WTC11 (cell line): ENCODE measurements around the gene STRADA.

Experiments
- GABPB1 ChIP-seq: sonication (generic); formaldehyde crosslinking; IDR thresholded peaks from 2 replicates; pipeline ENCODE4 v1.8.1; 2023; ENCODE audit warnings: mild to moderate bottlenecking, missing genetic modification reagents
- JUN ChIP-seq: sonication (generic); formaldehyde crosslinking; IDR thresholded peaks from 2 replicates; pipeline ENCODE4 v1.8.0; 2023; ENCODE audit warnings: mild to moderate bottlenecking, missing genetic modification reagents
- KAT7 ChIP-seq: sonication (generic); formaldehyde crosslinking; IDR thresholded peaks from 2 replicates; pipeline ENCODE4 v1.8.1; 2023; ENCODE audit warnings: missing genetic modification reagents, mild to moderate bottlenecking, borderline replicate concordance
- SP1 ChIP-seq: sonication (generic); formaldehyde crosslinking; conservative IDR thresholded peaks from 2 replicates; pipeline ENCODE4 v1.8.1; 2022; ENCODE audit warnings: missing genetic modification reagents
- ZNF121 ChIP-seq: sonication (generic); formaldehyde crosslinking; IDR thresholded peaks from 2 replicates; pipeline ENCODE4 v1.8.0; 2023; ENCODE audit warnings: missing genetic modification reagents
- TF ChIP-seq, protein P1 (sequence below): sonication (generic); formaldehyde crosslinking; IDR thresholded peaks from 2 replicates; pipeline ENCODE4 v1.8.0; 2023; ENCODE audit warnings: mild to moderate bottlenecking, missing genetic modification reagents
- TF ChIP-seq, protein P2 (sequence below): sonication (generic); formaldehyde crosslinking; IDR thresholded peaks from 2 replicates; pipeline ENCODE4 v1.8.1; 2022; ENCODE audit warnings: low read depth, missing genetic modification reagents, borderline replicate concordance
- TF ChIP-seq, protein P3 (sequence below): fragments of 200-600 bp; IDR thresholded peaks from 2 replicates; pipeline ENCODE4 v1.8.0; 2022; ENCODE audit warnings: antibody characterized with exemption
- TF ChIP-seq, protein P4 (sequence below): sonication (generic); formaldehyde crosslinking; IDR thresholded peaks from 2 replicates; pipeline ENCODE4 v1.8.1; 2023; ENCODE audit warnings: mild to moderate bottlenecking, moderate library complexity, missing genetic modification reagents
- TF ChIP-seq, protein P5 (sequence below): sonication (generic); formaldehyde crosslinking; IDR thresholded peaks from 2 replicates; pipeline ENCODE4 v1.8.1; 2023; ENCODE audit warnings: mild to moderate bottlenecking, missing genetic modification reagents, moderate library complexity
- TF ChIP-seq, protein P6 (sequence below): sonication (generic); formaldehyde crosslinking; IDR thresholded peaks from 2 replicates; pipeline ENCODE4 v1.8.0; 2022; ENCODE audit warnings: mild to moderate bottlenecking, missing genetic modification reagents

DNA sequence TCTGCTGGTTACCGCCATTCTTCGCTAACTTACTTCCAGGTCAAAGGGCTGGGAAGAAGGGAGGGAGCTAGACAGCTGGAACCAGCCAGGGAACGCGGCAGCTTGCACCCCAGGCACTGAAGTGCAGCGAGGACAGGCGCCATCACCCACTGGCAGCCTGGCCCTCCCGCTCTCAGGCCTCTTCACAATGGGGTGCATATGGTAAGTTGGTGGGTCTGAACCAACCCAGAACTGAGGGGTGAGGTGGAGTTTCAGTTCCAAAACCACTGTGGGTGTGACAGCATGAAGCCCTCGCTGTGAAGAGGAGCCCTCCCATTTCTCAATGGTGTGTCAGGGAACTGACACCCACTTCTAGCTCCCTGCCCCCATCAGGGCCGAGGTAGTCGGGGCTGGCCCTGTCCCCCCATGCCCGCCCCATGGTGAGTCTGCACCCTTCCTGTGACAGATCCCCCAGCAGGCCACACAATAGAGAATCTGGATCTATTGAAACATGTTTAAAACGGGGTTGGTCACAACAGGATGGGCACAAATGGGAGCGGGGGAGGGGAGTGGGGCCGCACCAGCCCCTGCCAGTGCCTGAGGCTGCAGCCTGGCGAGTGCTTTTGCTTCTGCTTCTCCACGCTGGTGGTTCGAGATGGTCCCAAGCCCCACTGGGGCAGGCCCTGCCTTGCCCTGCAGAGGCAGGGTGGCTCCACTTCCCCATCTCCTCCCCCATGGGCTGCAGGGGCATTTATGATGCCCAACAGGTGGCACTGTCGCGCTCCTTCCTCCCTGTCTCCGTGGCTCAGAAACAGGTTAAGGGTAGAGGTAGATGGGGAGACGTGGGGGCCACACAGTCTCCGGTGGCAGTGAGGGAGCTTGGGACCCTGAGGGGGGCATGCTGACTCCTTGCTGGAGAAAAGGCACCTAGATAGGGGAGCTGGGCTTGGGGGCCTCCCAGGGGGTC lies 44.0 kb downstream of the STRADA start:
- TF ChIP-seq, protein P1, sequence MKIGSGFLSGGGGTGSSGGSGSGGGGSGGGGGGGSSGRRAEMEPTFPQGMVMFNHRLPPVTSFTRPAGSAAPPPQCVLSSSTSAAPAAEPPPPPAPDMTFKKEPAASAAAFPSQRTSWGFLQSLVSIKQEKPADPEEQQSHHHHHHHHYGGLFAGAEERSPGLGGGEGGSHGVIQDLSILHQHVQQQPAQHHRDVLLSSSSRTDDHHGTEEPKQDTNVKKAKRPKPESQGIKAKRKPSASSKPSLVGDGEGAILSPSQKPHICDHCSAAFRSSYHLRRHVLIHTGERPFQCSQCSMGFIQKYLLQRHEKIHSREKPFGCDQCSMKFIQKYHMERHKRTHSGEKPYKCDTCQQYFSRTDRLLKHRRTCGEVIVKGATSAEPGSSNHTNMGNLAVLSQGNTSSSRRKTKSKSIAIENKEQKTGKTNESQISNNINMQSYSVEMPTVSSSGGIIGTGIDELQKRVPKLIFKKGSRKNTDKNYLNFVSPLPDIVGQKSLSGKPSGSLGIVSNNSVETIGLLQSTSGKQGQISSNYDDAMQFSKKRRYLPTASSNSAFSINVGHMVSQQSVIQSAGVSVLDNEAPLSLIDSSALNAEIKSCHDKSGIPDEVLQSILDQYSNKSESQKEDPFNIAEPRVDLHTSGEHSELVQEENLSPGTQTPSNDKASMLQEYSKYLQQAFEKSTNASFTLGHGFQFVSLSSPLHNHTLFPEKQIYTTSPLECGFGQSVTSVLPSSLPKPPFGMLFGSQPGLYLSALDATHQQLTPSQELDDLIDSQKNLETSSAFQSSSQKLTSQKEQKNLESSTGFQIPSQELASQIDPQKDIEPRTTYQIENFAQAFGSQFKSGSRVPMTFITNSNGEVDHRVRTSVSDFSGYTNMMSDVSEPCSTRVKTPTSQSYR, result no peak
- TF ChIP-seq, protein P2, sequence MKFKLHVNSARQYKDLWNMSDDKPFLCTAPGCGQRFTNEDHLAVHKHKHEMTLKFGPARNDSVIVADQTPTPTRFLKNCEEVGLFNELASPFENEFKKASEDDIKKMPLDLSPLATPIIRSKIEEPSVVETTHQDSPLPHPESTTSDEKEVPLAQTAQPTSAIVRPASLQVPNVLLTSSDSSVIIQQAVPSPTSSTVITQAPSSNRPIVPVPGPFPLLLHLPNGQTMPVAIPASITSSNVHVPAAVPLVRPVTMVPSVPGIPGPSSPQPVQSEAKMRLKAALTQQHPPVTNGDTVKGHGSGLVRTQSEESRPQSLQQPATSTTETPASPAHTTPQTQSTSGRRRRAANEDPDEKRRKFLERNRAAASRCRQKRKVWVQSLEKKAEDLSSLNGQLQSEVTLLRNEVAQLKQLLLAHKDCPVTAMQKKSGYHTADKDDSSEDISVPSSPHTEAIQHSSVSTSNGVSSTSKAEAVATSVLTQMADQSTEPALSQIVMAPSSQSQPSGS (CRISPR knock-in tag), result no peak
- TF ChIP-seq SP1 (CRISPR knock-in tag) (no peak), KAT7 (CRISPR knock-in tag) (no peak), GABPB1 (CRISPR knock-in tag) (no peak), ZNF121 (CRISPR knock-in tag) (no peak), JUN (CRISPR knock-in tag) (no peak)
- TF ChIP-seq, protein P3, sequence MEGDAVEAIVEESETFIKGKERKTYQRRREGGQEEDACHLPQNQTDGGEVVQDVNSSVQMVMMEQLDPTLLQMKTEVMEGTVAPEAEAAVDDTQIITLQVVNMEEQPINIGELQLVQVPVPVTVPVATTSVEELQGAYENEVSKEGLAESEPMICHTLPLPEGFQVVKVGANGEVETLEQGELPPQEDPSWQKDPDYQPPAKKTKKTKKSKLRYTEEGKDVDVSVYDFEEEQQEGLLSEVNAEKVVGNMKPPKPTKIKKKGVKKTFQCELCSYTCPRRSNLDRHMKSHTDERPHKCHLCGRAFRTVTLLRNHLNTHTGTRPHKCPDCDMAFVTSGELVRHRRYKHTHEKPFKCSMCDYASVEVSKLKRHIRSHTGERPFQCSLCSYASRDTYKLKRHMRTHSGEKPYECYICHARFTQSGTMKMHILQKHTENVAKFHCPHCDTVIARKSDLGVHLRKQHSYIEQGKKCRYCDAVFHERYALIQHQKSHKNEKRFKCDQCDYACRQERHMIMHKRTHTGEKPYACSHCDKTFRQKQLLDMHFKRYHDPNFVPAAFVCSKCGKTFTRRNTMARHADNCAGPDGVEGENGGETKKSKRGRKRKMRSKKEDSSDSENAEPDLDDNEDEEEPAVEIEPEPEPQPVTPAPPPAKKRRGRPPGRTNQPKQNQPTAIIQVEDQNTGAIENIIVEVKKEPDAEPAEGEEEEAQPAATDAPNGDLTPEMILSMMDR, result peak; percentile 20
- TF ChIP-seq, protein P4, sequence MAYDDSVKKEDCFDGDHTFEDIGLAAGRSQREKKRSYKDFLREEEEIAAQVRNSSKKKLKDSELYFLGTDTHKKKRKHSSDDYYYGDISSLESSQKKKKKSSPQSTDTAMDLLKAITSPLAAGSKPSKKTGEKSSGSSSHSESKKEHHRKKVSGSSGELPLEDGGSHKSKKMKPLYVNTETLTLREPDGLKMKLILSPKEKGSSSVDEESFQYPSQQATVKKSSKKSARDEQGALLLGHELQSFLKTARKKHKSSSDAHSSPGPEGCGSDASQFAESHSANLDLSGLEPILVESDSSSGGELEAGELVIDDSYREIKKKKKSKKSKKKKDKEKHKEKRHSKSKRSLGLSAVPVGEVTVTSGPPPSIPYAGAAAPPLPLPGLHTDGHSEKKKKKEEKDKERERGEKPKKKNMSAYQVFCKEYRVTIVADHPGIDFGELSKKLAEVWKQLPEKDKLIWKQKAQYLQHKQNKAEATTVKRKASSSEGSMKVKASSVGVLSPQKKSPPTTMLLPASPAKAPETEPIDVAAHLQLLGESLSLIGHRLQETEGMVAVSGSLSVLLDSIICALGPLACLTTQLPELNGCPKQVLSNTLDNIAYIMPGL (CRISPR knock-in tag), result no peak
- TF ChIP-seq, protein P5, sequence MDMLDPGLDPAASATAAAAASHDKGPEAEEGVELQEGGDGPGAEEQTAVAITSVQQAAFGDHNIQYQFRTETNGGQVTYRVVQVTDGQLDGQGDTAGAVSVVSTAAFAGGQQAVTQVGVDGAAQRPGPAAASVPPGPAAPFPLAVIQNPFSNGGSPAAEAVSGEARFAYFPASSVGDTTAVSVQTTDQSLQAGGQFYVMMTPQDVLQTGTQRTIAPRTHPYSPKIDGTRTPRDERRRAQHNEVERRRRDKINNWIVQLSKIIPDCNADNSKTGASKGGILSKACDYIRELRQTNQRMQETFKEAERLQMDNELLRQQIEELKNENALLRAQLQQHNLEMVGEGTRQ (CRISPR knock-in tag), result no peak
- TF ChIP-seq, protein P6, sequence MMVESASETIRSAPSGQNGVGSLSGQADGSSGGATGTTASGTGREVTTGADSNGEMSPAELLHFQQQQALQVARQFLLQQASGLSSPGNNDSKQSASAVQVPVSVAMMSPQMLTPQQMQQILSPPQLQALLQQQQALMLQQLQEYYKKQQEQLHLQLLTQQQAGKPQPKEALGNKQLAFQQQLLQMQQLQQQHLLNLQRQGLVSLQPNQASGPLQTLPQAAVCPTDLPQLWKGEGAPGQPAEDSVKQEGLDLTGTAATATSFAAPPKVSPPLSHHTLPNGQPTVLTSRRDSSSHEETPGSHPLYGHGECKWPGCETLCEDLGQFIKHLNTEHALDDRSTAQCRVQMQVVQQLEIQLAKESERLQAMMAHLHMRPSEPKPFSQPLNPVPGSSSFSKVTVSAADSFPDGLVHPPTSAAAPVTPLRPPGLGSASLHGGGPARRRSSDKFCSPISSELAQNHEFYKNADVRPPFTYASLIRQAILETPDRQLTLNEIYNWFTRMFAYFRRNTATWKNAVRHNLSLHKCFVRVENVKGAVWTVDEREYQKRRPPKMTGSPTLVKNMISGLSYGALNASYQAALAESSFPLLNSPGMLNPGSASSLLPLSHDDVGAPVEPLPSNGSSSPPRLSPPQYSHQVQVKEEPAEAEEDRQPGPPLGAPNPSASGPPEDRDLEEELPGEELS, result no peak
